IMR-90 (cell line): ENCODE results near the gene G6PC2. TPM values are rescaled to one million over a fixed set of nuclear protein-coding genes. Genes with fewer than 3 reads are reported as not detected.

ENCODE experiments used
- ATAC-seq: fragments of 200-7000 bp; cut with Tn5 transposase; 2 replicates; pipeline ENCODE4 v1.9.1; 2020; ENCODE audit warnings: low read depth, mild to moderate bottlenecking, moderate library complexity
- BruUV-seq: library from RNA; stranded (reverse); fragments of 400-500 nt; replicated peaks from 2 replicates; lab custom pipeline; 2021; lab: Mats Ljungman, UMichigan
- CTCF ChIA-PET: fragments of 300-600 bp; formaldehyde crosslinking; extraction: SDS; loops from one replicate; lab custom pipeline; 2021; ENCODE audit warnings: antibody characterized with exemption; lab: Yijun Ruan, JAX
- POLR2A ChIA-PET: fragments of 300-600 bp; sonication (Branson Sonifier 250); formaldehyde crosslinking; loops from one replicate; lab custom pipeline; 2022; ENCODE audit warnings: antibody characterized with exemption; ENCODE audit not compliant: unreplicated experiment; lab: Charles Lee
- DNase-seq: peaks from one replicate; pipeline ENCODE4 v3.0.0; 2013
- H2AFZ ChIP-seq: replicated peaks from 2 replicates; pipeline ENCODE3; 2013; ENCODE audit warnings: low read length, mild to moderate bottlenecking; ENCODE audit not compliant: poor library complexity
- H2AK5ac ChIP-seq: 2 replicates; pipeline ENCODE4 v1.6.1; 2013; ENCODE audit warnings: low read depth, low read length, inconsistent platforms
- H2AK9ac ChIP-seq: replicated peaks from 2 replicates; pipeline ENCODE3; 2013; ENCODE audit warnings: mild to moderate bottlenecking, low read depth, low read length, moderate library complexity; ENCODE audit not compliant: poor library complexity
- H2BK120ac ChIP-seq: 2 replicates; pipeline ENCODE4 v1.6.1; 2013; ENCODE audit warnings: low read depth, low read length, inconsistent platforms
- H2BK15ac ChIP-seq: 3 replicates; pipeline ENCODE4 v1.6.1; 2013; ENCODE audit warnings: low read depth, low read length, inconsistent platforms
- H2BK20ac ChIP-seq: 2 replicates; pipeline ENCODE4 v1.6.1; 2013; ENCODE audit warnings: low read depth, mild to moderate bottlenecking, inconsistent platforms, low read length, moderate library complexity
- H2BK5ac ChIP-seq: 2 replicates; pipeline ENCODE4 v1.6.1; 2013; ENCODE audit warnings: mild to moderate bottlenecking, low read depth, low read length, inconsistent platforms; ENCODE audit not compliant: poor library complexity, severe bottlenecking
- H3K14ac ChIP-seq: replicated peaks from 2 replicates; pipeline ENCODE4 v1.6.1; 2013; ENCODE audit warnings: low read depth, low read length, inconsistent platforms
- H3K18ac ChIP-seq: 2 replicates; pipeline ENCODE4 v1.6.1; 2013; ENCODE audit warnings: low read depth, low read length, control low read depth
- H3K23ac ChIP-seq: 2 replicates; pipeline ENCODE4 v1.6.1; 2013; ENCODE audit warnings: low read depth, low read length, inconsistent platforms
- H3K27ac ChIP-seq: 2 replicates; pipeline ENCODE4 v1.5.1; 2013; ENCODE audit warnings: mild to moderate bottlenecking, control low read depth, low read length; ENCODE audit not compliant: insufficient read depth
- H3K27me3 ChIP-seq: 2 replicates; pipeline ENCODE4 v1.6.1; 2013; ENCODE audit warnings: low read length; ENCODE audit not compliant: control insufficient read depth, insufficient read depth
- H3K36me3 ChIP-seq: 2 replicates; pipeline ENCODE4 v1.6.1; 2013; ENCODE audit warnings: low read length, mixed read lengths; ENCODE audit not compliant: control insufficient read depth, insufficient read depth
- H3K4ac ChIP-seq: 2 replicates; pipeline ENCODE4 v1.6.1; 2013; ENCODE audit warnings: low read depth, low read length, inconsistent platforms
- H3K4me1 ChIP-seq: 2 replicates; pipeline ENCODE4 v1.6.1; 2013; ENCODE audit warnings: low read length, mixed read lengths; ENCODE audit not compliant: control insufficient read depth, insufficient read depth
- H3K4me2 ChIP-seq: 2 replicates; pipeline ENCODE4 v1.6.1; 2013; ENCODE audit warnings: low read depth, mild to moderate bottlenecking, control low read depth, low read length, moderate library complexity
- H3K4me3 ChIP-seq: 2 replicates; pipeline ENCODE4 v1.5.1; 2013; ENCODE audit warnings: low read depth, mild to moderate bottlenecking, control low read depth, low read length, moderate library complexity; ENCODE audit not compliant: insufficient read depth
- H3K56ac ChIP-seq: 2 replicates; pipeline ENCODE4 v1.6.1; 2013; ENCODE audit warnings: low read length, inconsistent platforms; ENCODE audit not compliant: insufficient read depth; ENCODE audit errors: extremely low read depth
- H3K79me1 ChIP-seq, 2 experiments: 2 replicates each; pipeline ENCODE4 v1.6.1; 2013; ENCODE audit warnings: low read length in 2 of 2, inconsistent platforms in 1 of 2, low read depth in 1 of 2
- H3K9ac ChIP-seq: 2 replicates; pipeline ENCODE4 v1.6.1; 2013; ENCODE audit warnings: low read depth, low read length, control low read depth
- H3K9me1 ChIP-seq: 2 replicates; pipeline ENCODE4 v1.6.1; 2013; ENCODE audit warnings: low read length, inconsistent platforms; ENCODE audit not compliant: insufficient read depth
- H3K9me3 ChIP-seq: 2 replicates; pipeline ENCODE4 v1.6.1; 2013; ENCODE audit warnings: low read length; ENCODE audit not compliant: control insufficient read depth, insufficient read depth
- H4K20me1 ChIP-seq: 2 replicates; pipeline ENCODE4 v1.6.1; 2013; ENCODE audit warnings: low read length, inconsistent platforms; ENCODE audit not compliant: insufficient read depth
- H4K5ac ChIP-seq: 2 replicates; pipeline ENCODE4 v1.6.1; 2013; ENCODE audit warnings: mild to moderate bottlenecking, low read depth, low read length, control low read depth
- H4K8ac ChIP-seq, 2 experiments: 2 replicates each; pipeline ENCODE4 v1.6.1; 2013; ENCODE audit warnings: low read depth in 2 of 2, low read length in 2 of 2, control low read depth in 1 of 2, inconsistent platforms in 1 of 2
- H4K91ac ChIP-seq: 2 replicates; pipeline ENCODE4 v1.6.1; 2013; ENCODE audit warnings: low read depth, low read length, inconsistent platforms; ENCODE audit not compliant: insufficient read depth
- BHLHE40 ChIP-seq: fragments of 150-350 bp; IDR thresholded peaks from 2 replicates; pipeline ENCODE4 v1.6.1; 2016; ENCODE audit warnings: mild to moderate bottlenecking, low read depth, low read length
- CEBPB ChIP-seq: IDR thresholded peaks from 2 replicates; pipeline ENCODE4 v1.6.1; 2012; ENCODE audit warnings: low read depth, low read length, improper control_type of control experiment
- CHD1 ChIP-seq: IDR thresholded peaks from 2 replicates; pipeline ENCODE4 v1.6.1; 2012; ENCODE audit warnings: low read depth, low read length, improper control_type of control experiment
- FOS ChIP-seq: fragments of 150-350 bp; IDR thresholded peaks from 2 replicates; pipeline ENCODE4 v1.6.1; 2016; ENCODE audit warnings: low read depth, low read length
- MAFK ChIP-seq: IDR thresholded peaks from 2 replicates; pipeline ENCODE4 v1.6.1; 2012; ENCODE audit warnings: low read depth, low read length, improper control_type of control experiment
- MAZ ChIP-seq: IDR thresholded peaks from 2 replicates; pipeline ENCODE4 v1.6.1; 2012; ENCODE audit warnings: low read depth, mild to moderate bottlenecking, low read length, improper control_type of control experiment, moderate library complexity, borderline replicate concordance
- MXI1 ChIP-seq: IDR thresholded peaks from 2 replicates; pipeline ENCODE4 v1.6.1; 2012; ENCODE audit warnings: low read depth, mild to moderate bottlenecking, low read length, moderate library complexity, borderline replicate concordance
- NFE2L2 ChIP-seq: fragments of 150-350 bp; IDR thresholded peaks from 2 replicates; pipeline ENCODE4 v1.6.1; 2016; ENCODE audit warnings: low read depth, mild to moderate bottlenecking, low read length
- POLR2A ChIP-seq: IDR thresholded peaks from 2 replicates; pipeline ENCODE4 v1.6.1; 2012; ENCODE audit warnings: mild to moderate bottlenecking, low read depth, low read length
- RAD21 ChIP-seq: IDR thresholded peaks from 2 replicates; pipeline ENCODE4 v1.6.1; 2012; ENCODE audit warnings: low read length, improper control_type of control experiment
- RCOR1 ChIP-seq: IDR thresholded peaks from 2 replicates; pipeline ENCODE4 v1.6.1; 2012; ENCODE audit warnings: mild to moderate bottlenecking, low read length, improper control_type of control experiment; ENCODE audit not compliant: insufficient replicate concordance
- RFX5 ChIP-seq: IDR thresholded peaks from 2 replicates; pipeline ENCODE4 v1.8.0; 2012; ENCODE audit warnings: low read depth, mild to moderate bottlenecking, low read length, moderate library complexity
- SMC3 ChIP-seq: fragments of 150-350 bp; IDR thresholded peaks from 2 replicates; pipeline ENCODE4 v1.6.1; 2016; ENCODE audit warnings: low read depth, mild to moderate bottlenecking, antibody characterized with exemption, low read length, moderate library complexity
- USF2 ChIP-seq: fragments of 150-350 bp; IDR thresholded peaks from 2 replicates; pipeline ENCODE4 v1.6.1; 2017; ENCODE audit warnings: mild to moderate bottlenecking, antibody characterized with exemption, low read length, low read depth
- WGBS, 2 experiments: methylation state at CpG; one replicate each; pipeline versions ENCODE4 v1.1.5 to v1.1.7; 2013; ENCODE audit warnings: missing lambda C conversion rate in 2 of 2; ENCODE audit not compliant: insufficient read length in 1 of 2; ENCODE audit errors: extremely low coverage in 2 of 2; 5-methylcytosine and 5-hydroxymethylcytosine counted together
- dilution Hi-C: fragments of 300-500 bp; cut with HindIII; formaldehyde crosslinking; loops from one replicate; pipeline ENCODE4 v1.14.3; 2018; ENCODE audit warnings: low sequenced_read_pairs; ENCODE audit not compliant: unreplicated experiment
- in situ Hi-C: fragments of 300-500 bp; cut with MboI; formaldehyde crosslinking; loops from 3 replicates; pipeline ENCODE4 v1.14.3; 2019; ENCODE audit warnings: low sequenced_read_pairs, inconsistent platforms, mixed read lengths
- intact Hi-C: fragments of 100-400 bp; cut with micrococcal nuclease; formaldehyde crosslinking; loops from 2 replicates; pipeline ENCODE4 v1.10.0; 2022
- polyA plus RNA-seq, 3 experiments: library from polyadenylated mRNA; depleted of rRNA; stranded (reverse); fragments of >200 nt; gene quantifications; 2 replicates each; pipeline ENCODE4 v1.2.3, GENCODE V29; 2012; ENCODE audit warnings: low replicate concordance in 1 of 3
- total RNA-seq: library from RNA; depleted of rRNA; stranded (reverse); fragments of >200 nt; gene quantifications from 2 replicates; pipeline ENCODE4 v1.2.3, GENCODE V29; 2012
- TF ChIP-seq, protein P1 (sequence below): fragments of 150-350 bp; IDR thresholded peaks from 2 replicates; pipeline ENCODE4 v1.6.1; 2016; ENCODE audit warnings: low read depth, mild to moderate bottlenecking, low read length, moderate library complexity, borderline replicate concordance
- TF ChIP-seq, protein P2 (sequence below): conservative IDR thresholded peaks from 2 replicates; pipeline ENCODE4 v1.5.1; 2012; ENCODE audit warnings: mild to moderate bottlenecking, low read depth, low read length, improper control_type of control experiment

The G6PC2 gene
- total and polyA plus RNA-seq, 2 of the 4 experiments (the other 2 are of a cell fraction) = not detected

GRCh38 chr2:168944065-168944464 is 43.0 kb downstream of the G6PC2 start:
- no peak overlapping the region for H2AK5ac ChIP-seq
- H3K4ac ChIP-seq = no peak overlapping the region
- ATAC-seq = no peak
- H3K23ac ChIP-seq = no peak overlapping the region
- TF ChIP-seq SMC3 = no peak
- no peak for TF ChIP-seq MAZ
- TF ChIP-seq MXI1 = no peak
- TF ChIP-seq MAFK = no peak
- TF ChIP-seq, protein P1, sequence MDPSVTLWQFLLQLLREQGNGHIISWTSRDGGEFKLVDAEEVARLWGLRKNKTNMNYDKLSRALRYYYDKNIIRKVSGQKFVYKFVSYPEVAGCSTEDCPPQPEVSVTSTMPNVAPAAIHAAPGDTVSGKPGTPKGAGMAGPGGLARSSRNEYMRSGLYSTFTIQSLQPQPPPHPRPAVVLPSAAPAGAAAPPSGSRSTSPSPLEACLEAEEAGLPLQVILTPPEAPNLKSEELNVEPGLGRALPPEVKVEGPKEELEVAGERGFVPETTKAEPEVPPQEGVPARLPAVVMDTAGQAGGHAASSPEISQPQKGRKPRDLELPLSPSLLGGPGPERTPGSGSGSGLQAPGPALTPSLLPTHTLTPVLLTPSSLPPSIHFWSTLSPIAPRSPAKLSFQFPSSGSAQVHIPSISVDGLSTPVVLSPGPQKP = no peak
- TF ChIP-seq USF2 = no peak
- no peak for TF ChIP-seq CEBPB
- no peak for TF ChIP-seq BHLHE40
- no peak for TF ChIP-seq CHD1
- TF ChIP-seq FOS = no peak
- no peak for TF ChIP-seq NFE2L2
- no peak for TF ChIP-seq POLR2A
- TF ChIP-seq RCOR1 = no peak
- TF ChIP-seq, protein P2, sequence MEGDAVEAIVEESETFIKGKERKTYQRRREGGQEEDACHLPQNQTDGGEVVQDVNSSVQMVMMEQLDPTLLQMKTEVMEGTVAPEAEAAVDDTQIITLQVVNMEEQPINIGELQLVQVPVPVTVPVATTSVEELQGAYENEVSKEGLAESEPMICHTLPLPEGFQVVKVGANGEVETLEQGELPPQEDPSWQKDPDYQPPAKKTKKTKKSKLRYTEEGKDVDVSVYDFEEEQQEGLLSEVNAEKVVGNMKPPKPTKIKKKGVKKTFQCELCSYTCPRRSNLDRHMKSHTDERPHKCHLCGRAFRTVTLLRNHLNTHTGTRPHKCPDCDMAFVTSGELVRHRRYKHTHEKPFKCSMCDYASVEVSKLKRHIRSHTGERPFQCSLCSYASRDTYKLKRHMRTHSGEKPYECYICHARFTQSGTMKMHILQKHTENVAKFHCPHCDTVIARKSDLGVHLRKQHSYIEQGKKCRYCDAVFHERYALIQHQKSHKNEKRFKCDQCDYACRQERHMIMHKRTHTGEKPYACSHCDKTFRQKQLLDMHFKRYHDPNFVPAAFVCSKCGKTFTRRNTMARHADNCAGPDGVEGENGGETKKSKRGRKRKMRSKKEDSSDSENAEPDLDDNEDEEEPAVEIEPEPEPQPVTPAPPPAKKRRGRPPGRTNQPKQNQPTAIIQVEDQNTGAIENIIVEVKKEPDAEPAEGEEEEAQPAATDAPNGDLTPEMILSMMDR = no peak
- TF ChIP-seq RAD21 = no peak
- no peak for TF ChIP-seq RFX5
- H3K14ac ChIP-seq = no peak overlapping the region
- H3K9ac ChIP-seq = no peak overlapping the region
- no peak for DNase-seq
- no peak overlapping the region for H2BK15ac ChIP-seq
- no peak overlapping the region for H3K56ac ChIP-seq
- H3K4me2 ChIP-seq = no peak overlapping the region
- dilution Hi-C loops = no loop called here
- no peak overlapping the region for H4K91ac ChIP-seq
- no peak overlapping the region for H4K8ac ChIP-seq
- no peaks in the 10 kb centered on the region for H3K79me1 ChIP-seq
- no peak overlapping the region for H4K5ac ChIP-seq
- no peaks in the 10 kb centered on the region for H3K9me1 ChIP-seq
- H3K27me3 ChIP-seq = no peaks in the 10 kb centered on the region
- intact Hi-C loops = no loop called here
- no peak overlapping the region for H2BK120ac ChIP-seq
- ChIA-PET CTCF (no interaction called here), POLR2A (no interaction called here)
- no peaks in the 10 kb centered on the region for H3K9me3 ChIP-seq
- no peaks in the 10 kb centered on the region for H3K4me1 ChIP-seq
- in situ Hi-C loops = no loop called here
- no peaks in the 10 kb centered on the region for H4K20me1 ChIP-seq
- no peak overlapping the region for H3K18ac ChIP-seq
- H2AK9ac ChIP-seq = no peak overlapping the region
- no peak overlapping the region for H2BK20ac ChIP-seq
- no CpG with 5 or more reads among the region's 3 CpGs for WGBS, 2 experiments
- H3K27ac ChIP-seq = no peak overlapping the region
- no peak overlapping the region for H3K4me3 ChIP-seq
- BruUV-seq = no TSS peak
- no peak overlapping the region for H2AFZ ChIP-seq
- no peaks in the 10 kb centered on the region for H3K36me3 ChIP-seq
- no peak overlapping the region for H2BK5ac ChIP-seq
